Mucosa of stomach (tissue), 1 donor: ENCODE data around the gene RUSF1.
"Not testable (repeated sequence)": the region's sequence is repeated elsewhere in the genome, so short reads cannot be mapped to it uniquely, and the experiment has no call there.

Experiments used
- H3K27me3 ChIP-seq: one replicate; pipeline ENCODE4 v1.7.0; 2013; ENCODE audit warnings: mild to moderate bottlenecking, low read length; ENCODE audit not compliant: control insufficient read depth, insufficient read depth
- H3K36me3 ChIP-seq: one replicate; pipeline ENCODE4 v1.7.0; 2013; ENCODE audit warnings: low read length; ENCODE audit not compliant: control insufficient read depth, insufficient read depth
- H3K4me1 ChIP-seq: one replicate; pipeline ENCODE4 v1.7.0; 2013; ENCODE audit warnings: mild to moderate bottlenecking, low read length; ENCODE audit not compliant: control insufficient read depth, insufficient read depth
- H3K4me3 ChIP-seq: one replicate; pipeline ENCODE4 v1.7.0; 2013; ENCODE audit warnings: low read length
- H3K9ac ChIP-seq: one replicate; pipeline ENCODE4 v1.7.0; 2013; ENCODE audit warnings: mild to moderate bottlenecking, low read length, moderate library complexity
- H3K9me3 ChIP-seq: one replicate; pipeline ENCODE4 v1.7.0; 2013; ENCODE audit warnings: mild to moderate bottlenecking, low read length, moderate library complexity; ENCODE audit not compliant: control insufficient read depth
- donor health status: Pancreatic carcinoma.

RUSF1 gene

DNA sequence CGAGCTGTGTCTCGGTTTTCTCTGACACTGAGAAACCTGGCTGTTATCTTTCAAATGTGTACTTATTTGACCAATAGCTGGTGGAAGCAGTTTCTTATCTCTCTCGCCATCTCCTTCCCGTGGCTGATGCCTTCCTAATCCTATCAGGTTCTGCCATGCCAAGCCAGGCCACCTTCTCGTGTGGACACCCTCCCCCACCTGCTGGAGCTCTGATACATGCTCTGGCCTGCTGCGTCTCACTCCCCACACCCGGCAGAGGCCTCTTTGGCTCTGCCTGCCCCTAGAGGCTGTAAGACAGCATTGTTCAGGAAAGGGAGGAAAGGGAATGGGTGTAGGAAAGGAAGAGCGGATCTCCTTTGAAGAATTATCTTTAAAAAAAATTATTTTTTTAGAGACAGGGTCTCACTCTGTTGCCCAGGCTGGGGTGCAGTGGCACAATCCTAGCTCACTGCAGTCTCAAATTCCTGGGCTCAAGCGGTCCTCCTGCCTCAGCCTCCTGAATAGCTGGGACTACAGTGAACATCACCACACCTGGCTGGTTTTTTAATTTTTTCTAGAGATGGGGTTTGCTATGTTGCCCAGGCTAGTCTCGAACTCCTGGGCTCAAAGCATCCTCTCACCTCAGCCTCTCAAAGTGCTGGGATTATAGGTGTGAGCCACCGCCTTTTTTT lies 56.4 kb downstream of the RUSF1 start:
- Histone ChIP-seq H3K9ac (no peak overlapping the region), H3K4me3 (no peak overlapping the region), H3K27me3 (no peaks in the 10 kb centered on the region), H3K36me3 (no peaks in the 10 kb centered on the region), H3K4me1 (peaks cover 5% of the 10 kb centered on the region), H3K9me3 (no peaks in the 10 kb centered on the region)

DNA sequence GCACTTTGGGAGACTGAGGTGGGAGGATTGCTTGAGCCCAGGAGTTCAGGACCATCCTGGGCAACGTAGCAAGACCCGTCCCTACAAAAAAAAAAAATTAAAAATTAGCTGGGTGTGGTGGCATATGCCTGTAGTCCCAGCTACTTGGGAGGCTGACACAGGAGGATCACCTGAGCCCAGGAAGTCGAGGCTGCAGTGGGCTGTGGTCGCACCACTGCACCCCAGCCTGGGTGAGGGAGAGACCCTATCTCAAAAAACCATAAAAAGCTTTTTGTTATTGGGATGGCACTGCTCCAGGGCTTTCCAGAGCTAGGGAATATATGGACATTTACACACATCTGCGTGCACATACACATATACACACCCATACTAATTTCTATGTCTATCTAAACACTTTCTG lies 57.0 kb downstream of the RUSF1 start:
- Histone ChIP-seq H3K36me3 (no peaks in the 10 kb centered on the region), H3K4me3 (no peak overlapping the region), H3K27me3 (no peaks in the 10 kb centered on the region), H3K9me3 (no peaks in the 10 kb centered on the region), H3K4me1 (no peaks in the 10 kb centered on the region), H3K9ac (no peak overlapping the region)

DNA sequence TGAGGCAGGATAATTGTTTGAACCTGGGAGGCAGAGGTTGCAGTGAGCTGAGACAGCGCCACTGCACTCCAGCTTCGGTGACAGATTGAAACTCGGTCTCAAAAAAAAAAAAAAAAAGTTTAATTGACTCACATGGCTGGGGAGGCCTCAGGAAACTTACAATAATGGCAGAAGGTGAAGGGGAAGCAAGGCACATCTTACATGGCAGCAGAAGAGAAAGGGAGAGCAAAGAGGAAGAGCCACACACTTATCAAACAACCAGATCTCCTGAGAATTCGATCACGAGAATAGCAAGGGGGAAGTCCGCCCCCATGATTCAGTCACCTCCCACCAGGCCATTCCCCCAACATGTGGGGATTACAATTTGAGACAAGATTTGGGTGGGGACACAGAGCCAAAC lies 62.3 kb downstream of the RUSF1 start:
- not testable (repeated sequence) for H3K36me3 ChIP-seq, H3K4me1 ChIP-seq, H3K9me3 ChIP-seq, H3K9ac ChIP-seq, H3K4me3 ChIP-seq, H3K27me3 ChIP-seq

DNA sequence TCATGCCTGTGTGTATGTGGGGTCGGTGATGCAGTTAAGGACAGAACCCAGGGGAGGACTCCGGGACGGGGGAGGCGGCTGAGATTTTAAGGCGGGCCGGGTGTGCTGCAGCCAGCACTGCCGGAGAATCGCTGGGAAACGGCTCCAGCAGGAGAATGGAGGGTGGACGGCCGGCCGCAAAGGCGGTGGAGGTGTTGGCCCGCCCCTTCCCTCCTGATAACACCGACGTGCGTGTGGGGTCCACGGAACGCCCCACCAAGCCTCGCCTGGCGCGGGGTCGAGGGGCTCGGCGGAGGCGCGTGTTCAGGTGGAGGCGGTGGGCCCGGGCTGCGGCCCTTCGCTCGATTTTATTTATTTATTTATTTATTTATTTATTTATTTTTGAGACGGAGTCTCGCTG lies 66.2 kb downstream of the RUSF1 start:
- H3K36me3 ChIP-seq = no peaks in the 10 kb centered on the region
- no peak overlapping the region for H3K9ac ChIP-seq
- no peaks in the 10 kb centered on the region for H3K27me3 ChIP-seq
- no peaks in the 10 kb centered on the region for H3K4me1 ChIP-seq
- H3K9me3 ChIP-seq = no peaks in the 10 kb centered on the region
- no peak overlapping the region for H3K4me3 ChIP-seq

DNA sequence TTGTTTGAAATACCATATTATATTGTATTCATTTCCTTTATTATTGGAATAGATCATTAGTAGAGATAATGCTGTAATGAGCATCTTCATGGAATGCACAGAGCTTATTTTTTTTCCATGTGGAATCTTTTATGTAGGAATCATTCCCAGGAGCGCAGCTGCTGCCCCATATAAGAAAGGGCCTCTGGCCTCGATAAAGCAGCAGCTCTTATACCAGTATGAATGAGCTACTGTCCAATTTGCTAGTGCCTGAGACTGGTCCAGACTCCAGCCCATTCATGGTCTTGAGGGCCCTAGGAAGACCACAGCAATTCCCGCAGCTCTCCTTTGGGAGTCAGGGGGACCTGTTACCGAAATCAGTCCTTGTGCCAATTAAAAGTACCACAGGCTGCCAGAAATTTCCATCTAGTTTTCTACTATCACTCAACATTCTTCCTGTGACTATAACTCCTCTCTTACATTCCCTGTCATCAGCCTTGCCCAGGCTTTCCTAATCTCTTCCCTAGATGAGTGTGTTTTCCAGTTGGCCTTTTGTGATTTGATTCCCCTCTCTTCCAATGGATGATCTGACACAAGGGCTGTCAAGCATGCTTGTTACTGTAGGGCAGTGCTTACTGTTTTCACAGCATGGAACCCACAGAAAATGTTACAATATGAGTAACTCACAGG lies 67.5 kb downstream of the RUSF1 start:
- Histone ChIP-seq H3K9me3 (no peaks in the 10 kb centered on the region), H3K36me3 (no peaks in the 10 kb centered on the region), H3K4me3 (no peak overlapping the region), H3K4me1 (no peaks in the 10 kb centered on the region), H3K9ac (no peak overlapping the region), H3K27me3 (no peaks in the 10 kb centered on the region)

DNA sequence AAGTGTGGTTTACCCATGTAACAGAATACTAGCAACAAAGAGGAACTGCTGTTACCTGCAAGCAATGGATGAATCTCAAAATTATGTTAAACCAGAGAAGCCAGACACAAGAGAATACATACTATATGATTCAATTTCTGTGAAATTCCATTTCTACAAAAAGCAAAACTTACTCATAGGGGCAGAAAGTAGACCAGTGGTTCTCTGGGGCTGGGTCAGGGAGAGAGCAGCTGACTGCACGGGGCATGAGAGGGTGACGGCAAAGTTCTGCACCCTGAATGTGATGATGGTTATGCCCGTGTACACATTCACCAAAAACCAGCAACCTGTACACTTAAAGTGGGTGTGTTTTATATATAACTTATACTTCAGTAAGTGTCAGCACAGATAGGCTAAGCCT lies 68.7 kb downstream of the RUSF1 start:
- Histone ChIP-seq H3K36me3 (no peaks in the 10 kb centered on the region), H3K9me3 (no peaks in the 10 kb centered on the region), H3K4me1 (no peaks in the 10 kb centered on the region), H3K27me3 (no peaks in the 10 kb centered on the region), H3K4me3 (no peak overlapping the region), H3K9ac (no peak overlapping the region)
